ENCODE results near the gene CARD6. TPM values are rescaled to one million over a fixed set of nuclear protein-coding genes. Genes with fewer than 3 reads are reported as not detected.

The CARD6 gene, protein sequence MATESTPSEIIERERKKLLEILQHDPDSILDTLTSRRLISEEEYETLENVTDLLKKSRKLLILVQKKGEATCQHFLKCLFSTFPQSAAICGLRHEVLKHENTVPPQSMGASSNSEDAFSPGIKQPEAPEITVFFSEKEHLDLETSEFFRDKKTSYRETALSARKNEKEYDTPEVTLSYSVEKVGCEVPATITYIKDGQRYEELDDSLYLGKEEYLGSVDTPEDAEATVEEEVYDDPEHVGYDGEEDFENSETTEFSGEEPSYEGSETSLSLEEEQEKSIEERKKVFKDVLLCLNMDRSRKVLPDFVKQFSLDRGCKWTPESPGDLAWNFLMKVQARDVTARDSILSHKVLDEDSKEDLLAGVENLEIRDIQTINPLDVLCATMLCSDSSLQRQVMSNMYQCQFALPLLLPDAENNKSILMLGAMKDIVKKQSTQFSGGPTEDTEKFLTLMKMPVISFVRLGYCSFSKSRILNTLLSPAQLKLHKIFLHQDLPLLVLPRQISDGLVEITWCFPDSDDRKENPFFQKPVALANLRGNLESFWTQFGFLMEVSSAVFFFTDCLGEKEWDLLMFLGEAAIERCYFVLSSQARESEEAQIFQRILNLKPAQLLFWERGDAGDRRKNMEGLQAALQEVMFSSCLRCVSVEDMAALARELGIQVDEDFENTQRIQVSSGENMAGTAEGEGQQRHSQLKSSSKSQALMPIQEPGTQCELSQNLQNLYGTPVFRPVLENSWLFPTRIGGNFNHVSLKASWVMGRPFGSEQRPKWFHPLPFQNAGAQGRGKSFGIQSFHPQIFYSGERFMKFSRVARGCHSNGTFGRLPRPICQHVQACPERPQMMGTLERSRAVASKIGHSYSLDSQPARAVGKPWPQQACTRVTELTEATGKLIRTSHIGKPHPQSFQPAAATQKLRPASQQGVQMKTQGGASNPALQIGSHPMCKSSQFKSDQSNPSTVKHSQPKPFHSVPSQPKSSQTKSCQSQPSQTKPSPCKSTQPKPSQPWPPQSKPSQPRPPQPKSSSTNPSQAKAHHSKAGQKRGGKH
- 2.9 to 3.3 TPM (median 3.1 TPM) in 5 replicates for total RNA-seq (2022; extraction: Qiagen RNA extraction; ENCODE audit: low read depth)

GRCh38 chr5:40841068-40841805, at the start of gene CARD6:
Gene CARD6, plus strand, starts transcription at chr5:40841367. Its CDS starts 16 bp downstream, at chr5:40841383.

GRCh38 chr5:40798012-40798800, 43.0 kb upstream of the CARD6 start, which contains the start of gene PRKAA1:
Gene PRKAA1, minus strand, starts transcription at chr5:40798374. Its CDS starts 185 bp downstream, at chr5:40798189.

DNA sequence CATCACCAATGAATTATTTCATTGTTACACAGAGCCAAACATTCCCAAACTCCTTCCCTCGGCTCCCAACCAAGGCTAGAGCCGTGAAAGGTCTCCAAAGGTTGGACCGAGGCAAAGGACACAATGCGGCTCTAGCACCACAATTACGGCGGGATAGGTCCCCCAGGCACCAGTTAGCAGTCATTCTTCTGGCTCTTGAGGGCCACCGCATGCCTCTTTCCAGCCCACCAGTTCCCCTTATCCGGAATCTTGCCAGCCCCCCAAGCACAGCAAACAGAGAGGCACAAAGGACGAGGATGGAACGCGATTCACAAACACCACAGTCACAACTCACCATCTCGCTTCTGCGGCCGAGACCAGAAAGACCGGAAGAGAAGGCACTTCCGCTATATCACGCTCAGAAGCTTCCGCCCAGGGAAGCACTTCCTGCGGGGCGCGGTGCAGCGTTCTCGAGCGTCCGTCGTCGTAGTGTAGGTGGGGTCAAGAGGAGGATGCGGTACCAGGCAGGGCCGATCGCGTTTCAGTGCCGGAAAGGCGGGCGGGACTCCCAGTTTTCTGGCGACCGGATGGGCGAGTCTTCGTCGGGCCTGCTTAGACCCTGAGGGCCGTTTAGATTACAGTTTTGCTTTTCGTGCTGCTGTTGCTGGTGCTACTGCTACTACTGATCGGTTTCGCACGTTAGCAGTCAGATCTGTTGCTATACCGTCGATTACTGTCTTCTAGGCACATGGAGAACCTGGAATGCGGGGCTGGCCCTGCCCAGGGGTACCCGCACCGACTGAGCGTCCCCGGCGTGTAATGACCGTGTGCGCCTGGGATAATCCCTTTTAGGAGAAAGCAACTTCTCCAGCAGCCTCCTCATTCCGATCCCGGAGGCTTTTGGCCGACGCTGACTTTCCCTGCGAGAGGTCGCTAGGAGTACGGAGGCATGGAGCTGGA, 6.0 kb upstream of the CARD6 start, which contains the start of gene RPL37:
TSS of gene RPL37 (minus strand) at position 374 of the 939 bp plus-strand sequence. CDS start at position 337, 37 bp downstream.

GRCh38 chr5:40909264-40909663, 68.1 kb downstream of the CARD6 start, which contains the start of gene C7:
Gene C7, plus strand, starts transcription at chr5:40909497. Its CDS starts 114 bp downstream, at chr5:40909611.

Other genes with a start within 250 kb of the CARD6 start
- gene PTGER4, start 161.5 kb upstream of the CARD6 start, total RNA-seq (2022; extraction: Qiagen RNA extraction; ENCODE audit: low read depth): 3.1 to 4.5 TPM (median 3.8 TPM) in 5 replicates
- gene TTC33, start 85.4 kb upstream of the CARD6 start, total RNA-seq (2022; extraction: Qiagen RNA extraction; ENCODE audit: low read depth): 7.5 to 16.1 TPM (median 10.1 TPM) in 5 replicates
- gene PRKAA1, start 43.0 kb upstream of the CARD6 start, total RNA-seq (2022; extraction: Qiagen RNA extraction; ENCODE audit: low read depth): 29.0 to 54.8 TPM (median 39.1 TPM) in 5 replicates
- 2,580 to 3,166 TPM (median 2,695 TPM) in 5 replicates for gene RPL37, start 6.1 kb upstream of the CARD6 start, total RNA-seq (2022; extraction: Qiagen RNA extraction; ENCODE audit: low read depth)
- not detected in 5 replicates for gene C7, start 68.1 kb downstream of the CARD6 start, total RNA-seq (2022; extraction: Qiagen RNA extraction; ENCODE audit: low read depth)
- not detected in 5 replicates for gene MROH2B, start 230.0 kb downstream of the CARD6 start, total RNA-seq (2022; extraction: Qiagen RNA extraction; ENCODE audit: low read depth)

Measured in A549 treated with GW870086 at 1 μM for 4 hours (cell line).